Measurements from ENCODE around the gene COL5A2.

Gene COL5A2

GRCh38 chr2:189092936-189093335 lies 86.6 kb downstream of the COL5A2 start:
- no peak for DNase-seq

- DNase-seq: no peak
Observed at GRCh38 chr2:189091253-189091652, 88.3 kb downstream of the COL5A2 start.

DNA sequence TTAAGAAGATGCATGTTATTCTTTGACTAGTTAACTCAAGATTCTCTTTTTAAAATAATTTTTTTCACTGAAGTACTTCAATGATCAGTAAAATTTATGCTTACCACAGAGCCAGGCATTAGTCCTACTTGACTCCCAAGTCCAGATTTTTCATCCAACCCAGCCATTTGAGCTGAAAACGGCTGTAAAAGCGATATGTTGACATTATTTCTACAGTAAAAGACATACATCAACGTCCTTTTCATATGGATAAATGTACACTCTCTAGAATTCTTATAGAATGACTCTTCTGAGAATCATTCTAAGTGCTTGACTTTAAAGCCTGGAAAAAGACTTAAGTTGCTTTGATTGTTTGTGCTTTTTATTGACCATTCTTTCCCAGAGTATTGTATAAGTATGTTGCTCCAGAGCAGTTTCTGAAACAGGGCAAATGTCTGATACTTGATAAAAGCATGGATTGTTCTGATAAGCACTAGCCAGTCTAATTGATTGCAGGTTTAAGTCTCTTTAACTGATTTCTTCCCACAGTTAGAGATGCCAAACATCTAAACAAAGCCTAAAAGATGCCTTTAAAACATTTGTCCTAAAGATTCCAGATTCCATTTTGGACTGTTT lies 90.9 kb downstream of the COL5A2 start:
- no peak for DNase-seq

- no peak for DNase-seq
Observed at GRCh38 chr2:189086710-189087109, 92.9 kb downstream of the COL5A2 start.

- DNase-seq: no peak
Observed at GRCh38 chr2:189086250-189086649, 93.3 kb downstream of the COL5A2 start.

- DNase-seq: no peak
Observed at GRCh38 chr2:189083606-189084005, 96.0 kb downstream of the COL5A2 start.

DNA sequence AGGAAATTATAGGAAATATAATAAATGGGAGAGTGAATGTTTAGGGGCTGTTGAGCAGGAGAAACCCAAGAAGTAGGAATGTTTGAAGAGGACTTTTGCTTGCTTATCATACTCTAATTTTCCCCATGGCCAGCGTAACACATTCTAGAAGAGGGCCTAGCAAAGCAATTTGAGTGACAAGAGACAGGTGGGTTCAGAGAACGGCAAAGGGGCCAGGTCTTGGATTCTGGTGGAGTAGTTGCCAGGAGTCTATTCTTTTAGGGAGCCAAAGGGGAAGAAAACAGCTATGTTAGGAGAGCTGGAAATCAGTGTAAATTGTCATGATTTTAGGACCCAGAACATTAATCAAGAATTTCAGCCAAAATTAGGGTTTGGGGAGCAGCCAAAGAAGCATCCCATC lies 96.5 kb downstream of the COL5A2 start:
- DNase-seq: no peak

DNA sequence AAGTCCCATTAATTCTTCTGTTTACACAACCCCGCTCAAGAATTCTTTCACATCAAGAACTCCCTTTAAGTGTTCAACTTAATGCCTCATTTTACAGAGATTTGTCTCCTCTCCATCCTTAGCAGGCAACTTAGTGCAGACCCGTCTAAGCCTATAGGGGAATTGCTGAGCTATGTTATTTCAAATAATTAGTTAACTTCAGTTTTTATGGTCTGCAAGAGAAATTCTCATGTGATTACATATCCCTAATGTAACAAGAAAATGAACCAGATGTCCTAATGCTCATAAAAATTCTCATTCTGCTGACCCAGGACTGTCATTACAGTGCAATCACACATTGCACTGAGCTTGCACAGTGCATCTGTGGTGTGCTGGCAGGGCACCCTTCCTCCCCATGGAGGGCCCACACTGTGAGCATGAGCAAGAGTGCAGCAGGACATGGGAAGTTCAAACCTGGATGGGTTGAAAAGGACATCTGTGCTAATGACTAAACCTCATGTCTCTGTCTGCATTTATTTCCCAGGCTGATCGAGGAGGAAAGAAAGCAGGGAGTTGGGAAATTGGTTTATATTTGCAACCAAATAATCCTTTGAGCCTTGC lies 97.1 kb downstream of the COL5A2 start:
- no peak for DNase-seq

GRCh38 chr2:189076572-189076971 lies 103.0 kb downstream of the COL5A2 start:
- no peak for DNase-seq

DNA sequence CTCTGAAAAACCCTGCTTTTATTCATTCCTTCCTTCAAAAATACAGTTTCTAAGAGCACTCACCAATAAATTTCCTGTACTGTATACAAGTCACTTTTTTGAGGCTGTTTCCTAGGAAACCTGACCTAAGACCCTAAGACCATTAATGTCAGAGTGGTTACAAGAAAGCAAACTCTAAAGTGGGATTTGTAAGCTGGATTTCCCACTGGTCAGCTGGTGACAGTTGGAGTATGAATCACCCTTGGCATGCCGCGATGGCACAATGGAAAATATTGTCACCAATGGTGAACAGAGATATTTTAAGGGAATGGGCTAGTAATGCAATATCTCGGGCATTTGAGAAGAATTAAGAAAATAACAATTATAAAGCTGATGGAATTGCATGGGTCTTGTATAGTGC lies 103.4 kb downstream of the COL5A2 start:
- DNase-seq: no peak

GRCh38 chr2:189074506-189074905 lies 105.1 kb downstream of the COL5A2 start:
- no peak for DNase-seq

- no peak for DNase-seq
Observed at GRCh38 chr2:189072036-189072435, 107.5 kb downstream of the COL5A2 start.

DNA sequence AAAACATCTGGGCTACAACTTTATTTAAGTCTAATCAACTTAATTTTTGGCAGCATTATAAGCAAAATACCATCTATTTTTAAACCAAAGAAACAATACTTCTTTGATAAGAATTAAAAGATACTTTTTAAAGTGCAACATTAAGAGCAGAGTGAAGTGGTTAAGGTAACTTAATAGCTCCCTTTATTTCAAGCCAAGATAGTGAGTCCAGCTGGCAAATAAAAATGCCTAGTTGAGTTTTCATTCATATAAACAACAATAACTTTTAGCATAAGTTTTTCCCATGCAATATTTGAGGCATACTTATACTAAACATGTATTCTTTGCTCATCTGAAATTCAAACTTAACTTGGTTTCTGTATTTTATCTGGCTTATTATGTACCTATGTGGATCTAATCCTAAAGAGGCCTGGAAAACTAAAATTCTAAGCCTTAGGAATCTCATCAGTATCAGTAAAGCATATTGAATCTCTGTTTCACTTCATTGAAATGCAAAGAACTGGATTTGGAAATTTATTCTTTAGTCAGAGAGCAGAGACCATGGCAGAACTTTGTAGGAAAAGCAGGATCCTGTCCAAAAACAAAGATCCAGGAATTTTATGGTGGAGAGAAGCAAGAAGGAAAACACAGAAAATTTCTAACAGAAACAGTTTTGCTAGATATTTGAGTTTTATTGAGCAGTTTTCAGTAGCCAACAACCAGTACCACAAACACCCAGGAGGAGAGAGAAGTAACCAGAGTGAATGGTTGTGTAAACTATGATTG lies 109.5 kb downstream of the COL5A2 start:
- no peak for DNase-seq

GRCh38 chr2:189066037-189066436 lies 113.5 kb downstream of the COL5A2 start:
- no peak for DNase-seq

- DNase-seq: no peak
Observed at GRCh38 chr2:189060096-189060642, 119.4 kb downstream of the COL5A2 start.

GRCh38 chr2:189057316-189057715 lies 122.2 kb downstream of the COL5A2 start:
- no peak for DNase-seq

- no peak for DNase-seq
Observed at GRCh38 chr2:189056200-189057106, 123.1 kb downstream of the COL5A2 start.

- no peak for DNase-seq
Observed at GRCh38 chr2:189050165-189050712, 129.3 kb downstream of the COL5A2 start.

DNA sequence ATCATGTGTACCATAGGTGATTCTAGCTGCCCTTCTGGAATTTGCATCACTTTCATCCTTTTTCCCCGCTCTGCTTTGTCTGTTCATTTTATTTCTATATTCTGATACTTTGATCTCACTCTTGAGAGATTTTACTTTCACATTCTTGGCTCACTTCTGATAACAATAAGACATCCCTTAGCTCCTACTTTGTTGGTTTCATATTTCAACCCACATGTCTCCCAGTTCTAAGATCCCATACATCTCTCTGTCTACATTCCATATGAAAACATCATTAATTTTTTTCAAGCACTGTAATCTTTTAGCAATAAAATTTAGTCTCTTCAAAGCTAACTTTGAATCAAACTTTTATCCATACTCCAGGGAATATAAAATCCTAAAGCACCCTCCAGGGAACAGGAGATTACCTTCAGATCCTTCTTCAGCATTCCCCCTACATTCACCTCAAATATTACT lies 129.8 kb downstream of the COL5A2 start:
- DNase-seq: no peak

DNA sequence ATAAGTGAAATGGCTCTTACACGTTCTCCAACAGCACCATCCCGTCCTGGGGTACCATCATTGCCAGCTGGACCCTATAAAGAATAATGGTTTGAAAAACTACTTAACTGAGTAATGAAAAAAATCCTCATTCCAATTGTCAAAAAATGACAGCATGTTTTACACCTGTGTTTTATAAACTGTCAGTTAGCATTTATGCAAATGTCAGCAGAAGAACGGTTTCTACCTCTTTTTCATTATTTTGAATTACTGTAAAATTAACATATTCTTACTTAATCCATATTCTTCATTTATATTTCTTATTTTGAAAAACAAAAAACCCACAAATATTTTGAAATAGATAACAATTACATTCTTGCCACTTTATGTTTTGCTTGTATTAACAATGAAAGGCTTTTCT lies 131.4 kb downstream of the COL5A2 start:
- DNase-seq: no peak

DNA sequence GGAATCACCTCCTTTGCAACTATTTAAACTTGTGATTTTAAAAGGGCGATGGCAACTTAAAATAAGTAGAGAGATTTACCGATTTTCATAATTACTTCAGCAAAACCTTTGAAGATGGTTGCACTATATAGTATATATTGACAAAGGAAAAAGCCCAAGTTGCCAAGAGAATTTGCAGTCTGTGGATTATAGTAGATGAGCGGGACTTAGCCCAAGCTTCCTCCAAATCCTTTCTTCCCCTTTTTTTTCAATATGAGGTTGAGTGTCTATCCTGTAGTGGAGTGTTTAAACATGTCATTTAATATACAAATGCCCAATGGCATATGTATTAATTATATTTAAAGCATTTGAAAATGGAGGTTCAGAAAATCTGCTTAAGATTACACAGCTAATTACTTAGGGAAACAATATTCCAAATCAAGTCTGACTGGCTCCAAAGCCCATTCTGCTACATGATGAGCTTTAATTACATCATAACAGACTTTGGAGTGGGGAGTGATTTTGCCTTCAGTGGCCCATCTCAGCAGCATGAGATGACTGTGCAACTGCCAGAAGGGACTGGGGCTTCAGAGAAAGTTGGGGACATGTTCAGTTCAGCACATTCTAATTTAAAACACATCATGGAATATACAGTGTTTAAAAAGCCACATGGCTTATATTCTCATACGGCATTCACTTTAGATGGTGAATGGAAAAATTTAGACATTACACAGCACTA lies 132.2 kb downstream of the COL5A2 start:
- no peak for DNase-seq

DNA sequence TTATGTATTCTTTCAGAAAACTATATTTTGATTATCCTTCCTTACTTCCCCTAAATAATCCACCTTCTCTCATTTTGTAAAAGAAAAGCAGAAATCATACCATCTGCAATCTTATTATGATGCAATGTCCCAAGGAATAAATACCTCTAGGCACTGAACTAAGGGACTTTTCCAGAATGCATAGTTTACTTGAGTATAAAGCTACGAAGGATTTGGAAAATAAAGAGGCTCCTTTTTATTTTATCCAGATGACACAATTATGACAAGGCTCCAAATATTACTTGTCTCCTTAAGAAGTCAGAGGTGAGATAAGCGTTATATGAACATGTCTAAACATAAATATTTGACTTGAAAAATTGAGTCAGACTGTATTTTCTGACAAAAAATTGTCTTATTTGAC lies 133.2 kb downstream of the COL5A2 start:
- DNase-seq: no peak

Data from CD4-positive, alpha-beta T cell treated with Interleukin-1 beta for 1 hour (primary cell).